Measurements from ENCODE around the gene CAPZA3. TPM values are rescaled to one million over a fixed set of nuclear protein-coding genes. Genes with fewer than 3 reads are reported as not detected.

The CAPZA3 gene
- total and polyA plus RNA-seq, 2 donors (not counting 3 experiments of a cell fraction or from before 2014, with no cell fraction given): not detected

DNA sequence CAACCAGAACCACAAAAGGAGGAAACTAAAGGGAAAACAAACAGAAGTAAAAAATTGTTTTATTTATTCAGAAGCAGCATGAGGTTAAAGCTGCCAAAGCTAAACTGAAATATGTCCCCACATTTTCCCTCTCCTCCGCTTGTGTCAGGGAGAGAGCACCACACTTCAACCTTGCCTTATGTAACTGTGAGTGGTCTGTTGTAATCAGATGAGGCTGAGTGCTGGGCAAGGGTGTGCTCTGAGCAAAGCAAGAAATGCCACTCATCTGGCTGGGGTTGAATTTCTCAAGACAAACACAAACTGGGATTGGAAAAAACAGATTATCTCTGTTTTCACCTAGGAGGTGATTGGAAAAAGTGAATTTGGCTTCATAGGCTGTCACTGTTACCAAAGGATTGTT is 12.2 kb downstream of the CAPZA3 start:
- no peaks in the 10 kb centered on the region for H3K4me1 ChIP-seq (ENCODE audit: control insufficient read depth, extremely low read depth, insufficient read depth, low read length)
- BruUV-seq (replicated peaks): no TSS peak
- no peak overlapping the region for H3K4me3 ChIP-seq (replicated peaks in 1 of 3; ENCODE audit: insufficient read depth in 1 of 3, low read depth in 1 of 3, low read length in 3 of 3)
- H3K27ac ChIP-seq (ENCODE audit: insufficient read depth, low read depth, low read length): no peak overlapping the region
- no peak overlapping the region for H3K9ac ChIP-seq (replicated peaks; ENCODE audit: extremely low read depth, insufficient read depth, low read length)
- no peaks in the 10 kb centered on the region for H4K20me1 ChIP-seq (replicated peaks; ENCODE audit: control insufficient read depth, extremely low read depth, insufficient read depth, low read length)
- ChIA-PET POLR2A (no interaction called here), CTCF (no interaction called here)
- H3K9me1 ChIP-seq (replicated peaks; ENCODE audit: control insufficient read depth, extremely low read depth, insufficient read depth, low read length): no peaks in the 10 kb centered on the region
- no peaks in the 10 kb centered on the region for H3K79me2 ChIP-seq (ENCODE audit: control insufficient read depth, insufficient read depth, low read length)
- intact Hi-C loops (cut with micrococcal nuclease) (no loop called here), dilution Hi-C loops (cut with MboI; ENCODE audit: extremely low pct_ligation_motif_present, low sequenced_read_pairs) (no loop called here)
- TF ChIP-seq, protein P1, sequence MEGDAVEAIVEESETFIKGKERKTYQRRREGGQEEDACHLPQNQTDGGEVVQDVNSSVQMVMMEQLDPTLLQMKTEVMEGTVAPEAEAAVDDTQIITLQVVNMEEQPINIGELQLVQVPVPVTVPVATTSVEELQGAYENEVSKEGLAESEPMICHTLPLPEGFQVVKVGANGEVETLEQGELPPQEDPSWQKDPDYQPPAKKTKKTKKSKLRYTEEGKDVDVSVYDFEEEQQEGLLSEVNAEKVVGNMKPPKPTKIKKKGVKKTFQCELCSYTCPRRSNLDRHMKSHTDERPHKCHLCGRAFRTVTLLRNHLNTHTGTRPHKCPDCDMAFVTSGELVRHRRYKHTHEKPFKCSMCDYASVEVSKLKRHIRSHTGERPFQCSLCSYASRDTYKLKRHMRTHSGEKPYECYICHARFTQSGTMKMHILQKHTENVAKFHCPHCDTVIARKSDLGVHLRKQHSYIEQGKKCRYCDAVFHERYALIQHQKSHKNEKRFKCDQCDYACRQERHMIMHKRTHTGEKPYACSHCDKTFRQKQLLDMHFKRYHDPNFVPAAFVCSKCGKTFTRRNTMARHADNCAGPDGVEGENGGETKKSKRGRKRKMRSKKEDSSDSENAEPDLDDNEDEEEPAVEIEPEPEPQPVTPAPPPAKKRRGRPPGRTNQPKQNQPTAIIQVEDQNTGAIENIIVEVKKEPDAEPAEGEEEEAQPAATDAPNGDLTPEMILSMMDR (IDR thresholded peaks at IDR 0.05; ENCODE audit: extremely low read depth in 1 of 2, insufficient read depth in 1 of 2, low read depth in 1 of 2, low read length in 2 of 2): no peak
- TF ChIP-seq POLR2A (IDR thresholded peaks at IDR 0.05; ENCODE audit: low read depth, low read length) (no peak), MYC (IDR thresholded peaks at IDR 0.05; ENCODE audit: low read depth, low read length) (no peak), GATA2 (IDR thresholded peaks at IDR 0.05; ENCODE audit: insufficient read depth, insufficient read length, low read depth, low read length) (no peak), JUN (IDR thresholded peaks at IDR 0.05; ENCODE audit: borderline replicate concordance, insufficient read depth, insufficient read length, low read depth) (no peak), EZH2 (IDR thresholded peaks at IDR 0.05; ENCODE audit: borderline replicate concordance, low read depth, low read length, severe bottlenecking) (no peak), FOS (IDR thresholded peaks at IDR 0.05; ENCODE audit: borderline replicate concordance, insufficient read depth, low read length) (no peak), POLR2AphosphoS5 (IDR thresholded peaks at IDR 0.05; ENCODE audit: insufficient read depth, low read depth, low read length) (no peak)
- TF ChIP-seq, protein P2, sequence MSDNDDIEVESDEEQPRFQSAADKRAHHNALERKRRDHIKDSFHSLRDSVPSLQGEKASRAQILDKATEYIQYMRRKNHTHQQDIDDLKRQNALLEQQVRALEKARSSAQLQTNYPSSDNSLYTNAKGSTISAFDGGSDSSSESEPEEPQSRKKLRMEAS (IDR thresholded peaks at IDR 0.05; ENCODE audit: insufficient read depth, insufficient read length): no peak
- H3K4me2 ChIP-seq (ENCODE audit: insufficient read depth, low read length): no peak overlapping the region
- FAIRE-seq: no peak
- H3K36me3 ChIP-seq (ENCODE audit: control insufficient read depth in 2 of 2, extremely low read depth in 1 of 2, insufficient read depth in 2 of 2, low read length in 2 of 2): no peaks in the 10 kb centered on the region
- H3K27me3 ChIP-seq (ENCODE audit: control insufficient read depth in 2 of 2, insufficient read depth in 2 of 2, low read length in 2 of 2): no peaks in the 10 kb centered on the region
- no peaks in the 10 kb centered on the region for H3K9me3 ChIP-seq (replicated peaks; ENCODE audit: control insufficient read depth, insufficient read depth, low read length)
- DNase-seq (ENCODE audit: low read depth, low spot score): no peak
- no peak overlapping the region for H2AFZ ChIP-seq (ENCODE audit: low read depth, low read length)
